HG02588 (cell line): ENCODE results near the gene TAPBP.

Experiments
- ATAC-seq: cut with Tn5 transposase; IDR thresholded peaks from one replicate; pipeline ENCODE4 v1.9.1; 2021; ENCODE audit warnings: mild to moderate bottlenecking, moderate library complexity; ENCODE audit not compliant: unreplicated experiment

Gene TAPBP

DNA sequence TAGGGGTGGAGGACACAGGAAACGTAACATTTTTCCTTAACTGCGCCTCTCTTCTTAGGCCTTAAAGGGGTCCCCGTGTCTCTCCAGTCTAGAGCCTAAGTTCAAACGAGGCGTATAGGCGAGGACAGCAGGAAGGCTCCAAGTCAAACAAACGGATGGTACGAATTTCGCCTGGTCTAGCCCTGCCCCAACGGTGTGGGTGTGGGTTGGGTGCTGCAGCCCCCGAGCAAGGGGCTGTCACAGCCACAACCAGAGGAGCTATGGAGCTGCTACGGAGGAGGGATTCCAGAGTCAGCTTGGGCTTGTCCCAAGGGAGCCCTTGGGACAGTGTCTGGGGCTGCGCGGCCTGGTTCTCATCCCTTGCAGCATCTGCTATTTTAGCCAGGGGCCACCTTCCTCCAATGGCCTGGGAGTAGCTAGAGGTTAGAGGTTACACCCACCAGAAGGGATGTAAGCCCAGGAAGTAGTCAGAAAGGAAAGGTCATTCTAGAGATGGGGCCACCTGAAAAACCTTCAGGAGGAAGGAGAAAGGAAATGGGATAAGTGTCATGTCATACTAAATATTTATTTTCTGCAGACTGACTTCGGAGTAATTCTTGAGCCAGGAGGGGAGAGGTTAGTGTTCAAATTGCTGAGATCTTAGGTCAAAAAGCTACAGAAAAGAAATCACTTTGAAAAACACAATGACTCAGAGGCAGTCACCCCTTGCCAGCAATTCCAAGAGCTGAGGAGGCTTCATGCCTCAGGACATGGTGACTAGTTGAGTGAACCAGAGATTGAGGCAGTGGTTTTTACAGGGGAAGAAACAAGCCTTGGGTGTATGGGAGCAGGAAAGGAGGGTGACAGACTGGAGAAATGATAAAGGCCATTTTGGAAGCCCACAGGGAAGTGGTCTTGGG, 63.9 kb downstream of the TAPBP start:
- ATAC-seq = no peak
